C4-2B (cell line): ENCODE results near the gene OPRD1.

ENCODE experiments used
- ZFX ChIP-seq: fragments of 450-650 bp; IDR thresholded peaks from 2 replicates; pipeline ENCODE4 v1.6.1; 2017
- TF ChIP-seq, protein P1 (sequence below): fragments of 450-650 bp; conservative IDR thresholded peaks from 2 replicates; pipeline ENCODE4 v1.5.1; 2017; ENCODE audit warnings: mild to moderate bottlenecking

GRCh38 chr1:28833381-28833780 is 21.4 kb downstream of the OPRD1 start:
- TF ChIP-seq, protein P1, sequence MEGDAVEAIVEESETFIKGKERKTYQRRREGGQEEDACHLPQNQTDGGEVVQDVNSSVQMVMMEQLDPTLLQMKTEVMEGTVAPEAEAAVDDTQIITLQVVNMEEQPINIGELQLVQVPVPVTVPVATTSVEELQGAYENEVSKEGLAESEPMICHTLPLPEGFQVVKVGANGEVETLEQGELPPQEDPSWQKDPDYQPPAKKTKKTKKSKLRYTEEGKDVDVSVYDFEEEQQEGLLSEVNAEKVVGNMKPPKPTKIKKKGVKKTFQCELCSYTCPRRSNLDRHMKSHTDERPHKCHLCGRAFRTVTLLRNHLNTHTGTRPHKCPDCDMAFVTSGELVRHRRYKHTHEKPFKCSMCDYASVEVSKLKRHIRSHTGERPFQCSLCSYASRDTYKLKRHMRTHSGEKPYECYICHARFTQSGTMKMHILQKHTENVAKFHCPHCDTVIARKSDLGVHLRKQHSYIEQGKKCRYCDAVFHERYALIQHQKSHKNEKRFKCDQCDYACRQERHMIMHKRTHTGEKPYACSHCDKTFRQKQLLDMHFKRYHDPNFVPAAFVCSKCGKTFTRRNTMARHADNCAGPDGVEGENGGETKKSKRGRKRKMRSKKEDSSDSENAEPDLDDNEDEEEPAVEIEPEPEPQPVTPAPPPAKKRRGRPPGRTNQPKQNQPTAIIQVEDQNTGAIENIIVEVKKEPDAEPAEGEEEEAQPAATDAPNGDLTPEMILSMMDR, result no peak
- TF ChIP-seq ZFX, result no peak
